ENCODE data around the gene HIC1. TPM values are rescaled to one million over a fixed set of nuclear protein-coding genes. Genes with fewer than 3 reads are reported as not detected.

The HIC1 gene
- total and polyA plus RNA-seq, 2 of the 4 experiments (the other 2 are of a cell fraction) = 10.4 to 23.0 TPM

DNA sequence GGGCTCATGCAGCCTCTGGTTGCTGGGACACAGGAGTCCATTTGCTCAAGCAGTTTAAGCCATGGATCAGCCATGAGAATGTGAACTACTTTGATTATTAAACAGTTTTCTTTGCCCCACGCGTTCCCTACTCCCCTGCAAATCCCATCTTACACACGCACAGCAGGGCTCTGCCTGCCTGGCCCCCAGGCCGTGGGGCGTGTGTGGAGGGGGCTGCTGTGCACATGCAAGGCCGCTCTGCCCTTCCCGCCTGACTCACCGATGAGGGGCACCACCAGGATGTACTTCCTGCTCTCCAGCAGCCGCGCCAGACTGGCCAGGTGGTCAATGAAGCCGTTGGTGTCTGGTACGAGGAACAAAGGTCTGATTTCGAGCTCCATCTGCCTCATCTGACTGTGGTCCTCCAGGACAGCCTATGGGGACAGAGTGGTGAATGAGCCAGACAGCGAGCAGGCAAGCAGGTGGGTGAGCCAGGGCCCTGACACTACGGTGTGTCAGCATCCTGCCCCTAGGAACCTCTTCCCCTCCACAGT, 13.7 kb downstream of the HIC1 start:
- Histone ChIP-seq H3K23ac (ENCODE audit: low read depth, low read length) (peak overlapping the region; percentile 93), H2BK15ac (ENCODE audit: low read depth, low read length) (peak overlapping the region; percentile 60), H4K91ac (ENCODE audit: insufficient read depth, low read depth, low read length) (peak overlapping the region; percentile 97), H3K36me3 (ENCODE audit: control insufficient read depth, insufficient read depth, low read length) (peaks cover 30% of the 10 kb centered on the region), H3K27me3 (ENCODE audit: control insufficient read depth, insufficient read depth, low read length) (no peaks in the 10 kb centered on the region), H3K9me1 (ENCODE audit: insufficient read depth, low read length) (peaks cover 56% of the 10 kb centered on the region), H3K4me3 (ENCODE audit: insufficient read depth, low read depth, low read length) (no peak overlapping the region), H4K8ac (ENCODE audit: low read depth in 2 of 2, low read length in 2 of 2) (peak overlapping the region; percentile 92 to 99), H3K56ac (ENCODE audit: extremely low read depth, insufficient read depth, low read length) (peak overlapping the region; percentile 63), H3K9me3 (ENCODE audit: control insufficient read depth, insufficient read depth, low read length) (no peaks in the 10 kb centered on the region), H4K5ac (ENCODE audit: low read depth, low read length) (peak overlapping the region; percentile 94), H3K18ac (ENCODE audit: low read depth, low read length) (peak overlapping the region; percentile 65), H3K4ac (ENCODE audit: low read depth, low read length) (peak overlapping the region; percentile 95), H2AK5ac (ENCODE audit: low read depth, low read length) (peak overlapping the region; percentile 98), H3K79me1 (ENCODE audit: low read depth in 1 of 2, low read length in 2 of 2) (peaks cover 33 to 73% of the 10 kb centered on the region in 2 experiments), H3K9ac (ENCODE audit: low read depth, low read length) (peak overlapping the region; percentile 62), H2BK120ac (ENCODE audit: low read depth, low read length) (peak overlapping the region; percentile 99), H4K20me1 (ENCODE audit: insufficient read depth, low read length) (no peaks in the 10 kb centered on the region), H3K4me1 (ENCODE audit: control insufficient read depth, insufficient read depth, low read length) (peaks cover 67% of the 10 kb centered on the region), H2AFZ (replicated peaks; ENCODE audit: low read length, poor library complexity) (peak overlapping the region; percentile 52), H2AK9ac (replicated peaks; ENCODE audit: low read depth, low read length, poor library complexity) (peak overlapping the region; percentile 83), H3K4me2 (ENCODE audit: low read depth, low read length) (peak overlapping the region; percentile 4; the same call in 1 of the 2 replicates), H3K14ac (replicated peaks; ENCODE audit: low read depth, low read length) (peak overlapping the region; percentile 81), H2BK5ac (ENCODE audit: low read depth, low read length, poor library complexity, severe bottlenecking) (peak overlapping the region; percentile 98), H2BK20ac (ENCODE audit: low read depth, low read length) (peak overlapping the region; percentile 78), H3K27ac (ENCODE audit: insufficient read depth, low read length) (peak overlapping the region; percentile 92)
- in situ Hi-C loops (cut with MboI; ENCODE audit: low sequenced_read_pairs) = loop anchor here (5.0 to 10.0 kb wide), 2 partner anchors 106 to 179 kb away; no protein-coding TSS in a partner anchor
- POLR2A ChIA-PET (ENCODE audit: unreplicated experiment) = interaction anchor here (0.7 kb wide), 1 partner anchor 18 kb away, joined by 6 read pairs; no protein-coding TSS in a partner anchor
- no TSS peak for BruUV-seq (replicated peaks)
- ATAC-seq (ENCODE audit: low read depth) (peak; percentile 3), DNase-seq (peak; percentile 90)
- dilution Hi-C loops (cut with HindIII; ENCODE audit: low sequenced_read_pairs, unreplicated experiment) = no loop called here
- intact Hi-C loops (cut with micrococcal nuclease) = loop anchor here (1.0 kb wide), 1 partner anchor 176 kb away; no protein-coding TSS in a partner anchor
- CTCF ChIA-PET = interaction anchor here (0.6 to 2.2 kb wide), 6 partner anchors 10 to 176 kb away, joined by 3 to 8 read pairs (median 4); no protein-coding TSS in a partner anchor
- 9% methylated on average over 7 of the region's 15 CpGs; no CpG with 5 or more reads in 1 of the 2 experiments for WGBS, 2 experiments (ENCODE audit: extremely low coverage in 2 of 2, insufficient read length in 1 of 2)
- TF ChIP-seq MXI1 (IDR thresholded peaks at IDR 0.05; ENCODE audit: borderline replicate concordance, low read depth, low read length) (no peak), FOS (IDR thresholded peaks at IDR 0.05; ENCODE audit: low read depth, low read length) (peak; percentile 47), NFE2L2 (IDR thresholded peaks at IDR 0.05; ENCODE audit: low read depth, low read length) (no peak), CHD1 (IDR thresholded peaks at IDR 0.05; ENCODE audit: low read depth, low read length) (peak; percentile 78; the same call in 1 of the 2 replicates), MAZ (IDR thresholded peaks at IDR 0.05; ENCODE audit: borderline replicate concordance, low read depth, low read length) (peak; percentile 76), BHLHE40 (IDR thresholded peaks at IDR 0.05; ENCODE audit: low read depth, low read length) (peak; percentile 68), CTCF (conservative IDR thresholded peaks at IDR 0.05; ENCODE audit: low read depth, low read length) (no peak), POLR2A (IDR thresholded peaks at IDR 0.05; ENCODE audit: low read depth, low read length) (no peak), RCOR1 (IDR thresholded peaks at IDR 0.05; ENCODE audit: insufficient replicate concordance, low read length) (no peak), MAFK (IDR thresholded peaks at IDR 0.05; ENCODE audit: low read depth, low read length) (peak; percentile 21; the same call in 1 of the 2 replicates), SMC3 (IDR thresholded peaks at IDR 0.05; ENCODE audit: low read depth, low read length) (no peak), RFX5 (IDR thresholded peaks at IDR 0.05; ENCODE audit: low read depth, low read length) (no peak)
